Neural cell (in vitro differentiated cells): Measurements from ENCODE around the gene SLC16A4. TPM values are rescaled to one million over a fixed set of nuclear protein-coding genes. Genes with fewer than 3 reads are reported as not detected.

Source experiments
- H2AFZ ChIP-seq: fragments of 200-600, 300-800 bp; sonication (generic), shearing (Covaris generic); 2 replicates; pipeline ENCODE4 v1.6.0; 2014; ENCODE audit warnings: low read depth, mild to moderate bottlenecking, antibody characterized with exemption, low read length, moderate library complexity
- H3F3A ChIP-seq: fragments of 200-600 bp; shearing (Covaris generic); 2 replicates; pipeline ENCODE4 v1.6.1; 2016; ENCODE audit warnings: mild to moderate bottlenecking, moderate library complexity, mixed read lengths, antibody characterized with exemption, low read length; ENCODE audit not compliant: insufficient read depth, poor library complexity, severe bottlenecking
- H3K27ac ChIP-seq: fragments of 200-600, 300-800 bp; sonication (generic), shearing (Covaris generic); 2 replicates; pipeline ENCODE4 v1.5.1; 2014; ENCODE audit warnings: mild to moderate bottlenecking, low read length, moderate library complexity
- H3K27me3 ChIP-seq: fragments of 300-800, 200-600 bp; sonication (generic), shearing (Covaris generic); 2 replicates; pipeline ENCODE4 v1.6.0; 2014; ENCODE audit warnings: mild to moderate bottlenecking, low read depth, low read length, moderate library complexity; ENCODE audit not compliant: insufficient read depth
- H3K36me3 ChIP-seq: fragments of 300-800, 200-600 bp; sonication (generic), shearing (Covaris generic); 2 replicates; pipeline ENCODE4 v1.5.1; 2014; ENCODE audit warnings: mild to moderate bottlenecking, antibody characterized with exemption, low read length, moderate library complexity; ENCODE audit not compliant: insufficient read depth
- H3K4me2 ChIP-seq: fragments of 300-800, 200-600 bp; sonication (generic), shearing (Covaris generic); 2 replicates; pipeline ENCODE4 v1.6.0; 2014; ENCODE audit warnings: mild to moderate bottlenecking, low read length
- H3K4me3 ChIP-seq: fragments of 300-800, 200-600 bp; sonication (generic), shearing (Covaris generic); 2 replicates; pipeline ENCODE4 v1.5.1; 2014; ENCODE audit warnings: mild to moderate bottlenecking, low read length, moderate library complexity
- H3K79me2 ChIP-seq: fragments of 200-600 bp; shearing (Covaris generic); replicated peaks from 2 replicates; pipeline ENCODE4 v1.6.0; 2014; ENCODE audit warnings: mild to moderate bottlenecking, low read length, moderate library complexity; ENCODE audit not compliant: insufficient read depth
- H3K9ac ChIP-seq: fragments of 300-800, 200-600 bp; sonication (generic), shearing (Covaris generic); 2 replicates; pipeline ENCODE4 v1.6.1; 2016; ENCODE audit warnings: mild to moderate bottlenecking, low read length, mixed read lengths
- H3K9me2 ChIP-seq: fragments of 200-600 bp; shearing (Covaris generic); 2 replicates; pipeline ENCODE4 v1.6.1; 2016; ENCODE audit warnings: mild to moderate bottlenecking, low read length, mixed read lengths; ENCODE audit not compliant: insufficient read depth
- H3K9me3 ChIP-seq: fragments of 200-600, 300-800 bp; sonication (generic), shearing (Covaris generic); 2 replicates; pipeline ENCODE4 v1.6.1; 2016; ENCODE audit warnings: mild to moderate bottlenecking, mixed run types, low read length, moderate library complexity, mixed read lengths
- H4K20me1 ChIP-seq: fragments of 200-600 bp; shearing (Covaris generic); 2 replicates; pipeline ENCODE4 v1.6.1; 2016; ENCODE audit warnings: mild to moderate bottlenecking, mixed run types; ENCODE audit not compliant: insufficient read depth
- EP300 ChIP-seq: fragments of 450-650 bp; conservative IDR thresholded peaks from 2 replicates; pipeline ENCODE4 v1.6.1; 2014; ENCODE audit warnings: antibody characterized with exemption, mild to moderate bottlenecking, moderate library complexity; ENCODE audit not compliant: poor library complexity, severe bottlenecking
- EZH2 ChIP-seq: fragments of 200-600, 300-800 bp; shearing (Covaris generic), sonication (generic); IDR thresholded peaks from 2 replicates; pipeline ENCODE4 v1.6.1; 2014; ENCODE audit warnings: antibody characterized with exemption, low read length, borderline replicate concordance, mild to moderate bottlenecking; ENCODE audit not compliant: insufficient read depth, poor library complexity, severe bottlenecking
- MXI1 ChIP-seq: fragments of 450-650 bp; conservative IDR thresholded peaks from 2 replicates; pipeline ENCODE4 v1.6.1; 2014; ENCODE audit warnings: antibody characterized with exemption, mild to moderate bottlenecking; ENCODE audit not compliant: poor library complexity, severe bottlenecking
- POLR2AphosphoS5 ChIP-seq: IDR thresholded peaks from 2 replicates; pipeline ENCODE4 v1.6.1; 2012
- RAD21 ChIP-seq: fragments of 450-650 bp; conservative IDR thresholded peaks from 2 replicates; pipeline ENCODE4 v1.6.1; 2014; ENCODE audit warnings: antibody characterized with exemption, mild to moderate bottlenecking, moderate library complexity
- SMC3 ChIP-seq: fragments of 450-650 bp; conservative IDR thresholded peaks from 2 replicates; pipeline ENCODE4 v1.6.1; 2014; ENCODE audit warnings: antibody characterized with exemption, mild to moderate bottlenecking, moderate library complexity; ENCODE audit not compliant: poor library complexity
- TAF1 ChIP-seq: IDR thresholded peaks from 2 replicates; pipeline ENCODE4 v1.6.1; 2012; ENCODE audit warnings: low read depth
- polyA plus RNA-seq: library from polyadenylated mRNA; depleted of rRNA; stranded (reverse); fragments of >200 nt; gene quantifications from 2 replicates; pipeline ENCODE4 v1.2.3, GENCODE V29; 2014
- TF ChIP-seq, protein P1 (sequence below): IDR thresholded peaks from 2 replicates; pipeline ENCODE4 v1.6.1; 2012; ENCODE audit warnings: borderline replicate concordance
- TF ChIP-seq, protein P2 (sequence below): fragments of 450-650 bp; IDR thresholded peaks from 2 replicates; pipeline ENCODE4 v1.5.1; 2014; ENCODE audit warnings: antibody characterized with exemption, mild to moderate bottlenecking, moderate library complexity; ENCODE audit not compliant: poor library complexity, severe bottlenecking

SLC16A4 gene
- polyA plus RNA-seq, 1 donor from 2014 or later, result 1.2 TPM

DNA sequence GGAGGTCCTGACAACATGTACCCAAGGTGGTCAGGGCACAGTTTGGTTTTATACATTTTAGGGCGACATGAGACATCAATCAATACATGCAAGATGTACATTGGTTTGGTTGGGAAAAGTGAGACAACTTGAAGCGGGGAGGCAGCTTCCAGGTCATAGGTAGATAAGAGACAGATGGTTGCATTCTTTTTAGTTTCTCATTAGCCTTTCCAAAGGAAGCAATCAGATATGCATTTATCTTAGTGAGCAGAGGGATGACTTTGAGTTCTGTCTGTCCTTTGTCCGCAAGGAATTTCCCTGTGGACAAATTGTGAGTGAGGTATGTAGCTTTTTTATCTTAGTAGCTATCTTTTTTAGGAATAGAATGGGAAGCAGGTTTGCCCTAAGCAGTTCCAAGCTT is 62.1 kb downstream of the SLC16A4 start:
- Histone ChIP-seq H2AFZ (no peak overlapping the region), H3F3A (no peaks in the 10 kb centered on the region)
- TF ChIP-seq EZH2, result no peak
- TF ChIP-seq, protein P1, sequence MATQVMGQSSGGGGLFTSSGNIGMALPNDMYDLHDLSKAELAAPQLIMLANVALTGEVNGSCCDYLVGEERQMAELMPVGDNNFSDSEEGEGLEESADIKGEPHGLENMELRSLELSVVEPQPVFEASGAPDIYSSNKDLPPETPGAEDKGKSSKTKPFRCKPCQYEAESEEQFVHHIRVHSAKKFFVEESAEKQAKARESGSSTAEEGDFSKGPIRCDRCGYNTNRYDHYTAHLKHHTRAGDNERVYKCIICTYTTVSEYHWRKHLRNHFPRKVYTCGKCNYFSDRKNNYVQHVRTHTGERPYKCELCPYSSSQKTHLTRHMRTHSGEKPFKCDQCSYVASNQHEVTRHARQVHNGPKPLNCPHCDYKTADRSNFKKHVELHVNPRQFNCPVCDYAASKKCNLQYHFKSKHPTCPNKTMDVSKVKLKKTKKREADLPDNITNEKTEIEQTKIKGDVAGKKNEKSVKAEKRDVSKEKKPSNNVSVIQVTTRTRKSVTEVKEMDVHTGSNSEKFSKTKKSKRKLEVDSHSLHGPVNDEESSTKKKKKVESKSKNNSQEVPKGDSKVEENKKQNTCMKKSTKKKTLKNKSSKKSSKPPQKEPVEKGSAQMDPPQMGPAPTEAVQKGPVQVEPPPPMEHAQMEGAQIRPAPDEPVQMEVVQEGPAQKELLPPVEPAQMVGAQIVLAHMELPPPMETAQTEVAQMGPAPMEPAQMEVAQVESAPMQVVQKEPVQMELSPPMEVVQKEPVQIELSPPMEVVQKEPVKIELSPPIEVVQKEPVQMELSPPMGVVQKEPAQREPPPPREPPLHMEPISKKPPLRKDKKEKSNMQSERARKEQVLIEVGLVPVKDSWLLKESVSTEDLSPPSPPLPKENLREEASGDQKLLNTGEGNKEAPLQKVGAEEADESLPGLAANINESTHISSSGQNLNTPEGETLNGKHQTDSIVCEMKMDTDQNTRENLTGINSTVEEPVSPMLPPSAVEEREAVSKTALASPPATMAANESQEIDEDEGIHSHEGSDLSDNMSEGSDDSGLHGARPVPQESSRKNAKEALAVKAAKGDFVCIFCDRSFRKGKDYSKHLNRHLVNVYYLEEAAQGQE, result no peak

DNA sequence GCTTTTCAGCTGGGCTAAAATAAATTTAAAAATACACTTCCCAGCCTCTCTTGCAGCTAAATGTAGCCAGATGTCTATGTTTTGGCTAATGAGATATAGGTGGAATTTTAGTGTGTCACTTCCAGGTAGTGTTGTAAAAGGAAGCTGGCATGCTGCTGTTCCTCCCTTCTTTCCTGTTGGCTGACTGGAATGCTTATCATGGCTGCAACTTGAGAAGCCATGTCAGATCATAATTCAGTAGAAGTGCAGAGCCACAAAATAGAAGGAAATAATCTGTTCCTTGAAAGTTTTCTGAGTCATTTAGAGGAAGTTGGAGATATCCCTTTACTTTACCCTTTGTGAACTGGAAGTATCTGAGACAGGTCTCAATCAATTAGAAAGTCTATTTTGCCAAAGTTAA is 62.6 kb downstream of the SLC16A4 start:
- no peaks in the 10 kb centered on the region for H3F3A ChIP-seq
- no peak overlapping the region for H3K27ac ChIP-seq
- H3K9me2 ChIP-seq, result no peaks in the 10 kb centered on the region
- no peaks in the 10 kb centered on the region for H3K27me3 ChIP-seq
- no peaks in the 10 kb centered on the region for H4K20me1 ChIP-seq
- no peaks in the 10 kb centered on the region for H3K36me3 ChIP-seq
- H3K4me3 ChIP-seq, result no peak overlapping the region
- no peak overlapping the region for H3K9ac ChIP-seq
- H2AFZ ChIP-seq, result no peak overlapping the region
- no peak overlapping the region for H3K4me2 ChIP-seq
- TF ChIP-seq MXI1 (no peak), SMC3 (no peak), TAF1 (no peak), EP300 (no peak), EZH2 (no peak), POLR2AphosphoS5 (no peak), RAD21 (no peak)
- TF ChIP-seq, protein P1, result no peak
- TF ChIP-seq, protein P2, sequence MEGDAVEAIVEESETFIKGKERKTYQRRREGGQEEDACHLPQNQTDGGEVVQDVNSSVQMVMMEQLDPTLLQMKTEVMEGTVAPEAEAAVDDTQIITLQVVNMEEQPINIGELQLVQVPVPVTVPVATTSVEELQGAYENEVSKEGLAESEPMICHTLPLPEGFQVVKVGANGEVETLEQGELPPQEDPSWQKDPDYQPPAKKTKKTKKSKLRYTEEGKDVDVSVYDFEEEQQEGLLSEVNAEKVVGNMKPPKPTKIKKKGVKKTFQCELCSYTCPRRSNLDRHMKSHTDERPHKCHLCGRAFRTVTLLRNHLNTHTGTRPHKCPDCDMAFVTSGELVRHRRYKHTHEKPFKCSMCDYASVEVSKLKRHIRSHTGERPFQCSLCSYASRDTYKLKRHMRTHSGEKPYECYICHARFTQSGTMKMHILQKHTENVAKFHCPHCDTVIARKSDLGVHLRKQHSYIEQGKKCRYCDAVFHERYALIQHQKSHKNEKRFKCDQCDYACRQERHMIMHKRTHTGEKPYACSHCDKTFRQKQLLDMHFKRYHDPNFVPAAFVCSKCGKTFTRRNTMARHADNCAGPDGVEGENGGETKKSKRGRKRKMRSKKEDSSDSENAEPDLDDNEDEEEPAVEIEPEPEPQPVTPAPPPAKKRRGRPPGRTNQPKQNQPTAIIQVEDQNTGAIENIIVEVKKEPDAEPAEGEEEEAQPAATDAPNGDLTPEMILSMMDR, result no peak
- no peaks in the 10 kb centered on the region for H3K79me2 ChIP-seq
- no peaks in the 10 kb centered on the region for H3K9me3 ChIP-seq

More for the DNA sequence above, 62.1 kb downstream of the SLC16A4 start:
- H4K20me1 ChIP-seq, result no peaks in the 10 kb centered on the region
- no peaks in the 10 kb centered on the region for H3K79me2 ChIP-seq
- no peak overlapping the region for H3K4me3 ChIP-seq
- no peaks in the 10 kb centered on the region for H3K36me3 ChIP-seq
- H3K4me2 ChIP-seq, result no peak overlapping the region
- no peaks in the 10 kb centered on the region for H3K9me3 ChIP-seq
- H3K9ac ChIP-seq, result no peak overlapping the region
- H3K27ac ChIP-seq, result no peak overlapping the region
- no peaks in the 10 kb centered on the region for H3K27me3 ChIP-seq
- no peaks in the 10 kb centered on the region for H3K9me2 ChIP-seq
